Measurements from ENCODE around the gene SYP.

GRCh38 chrX:49205443-49205842, 5.5 kb upstream of the SYP start:
- TF ChIP-seq POLR2A (IDR thresholded peaks at IDR 0.05; ENCODE audit: low read depth, low read length) (no peak), POLR2AphosphoS5 (IDR thresholded peaks at IDR 0.05; ENCODE audit: low read depth, low read length) (no peak), TAF1 (IDR thresholded peaks at IDR 0.05; ENCODE audit: low read depth, low read length) (no peak)
